H9 (cell line): ENCODE measurements around the gene DOC2A. TPM values are rescaled to one million over a fixed set of nuclear protein-coding genes. Genes with fewer than 3 reads are reported as not detected.
A peak's percentile ranks its signal among the peaks of the same experiment; 100 is the strongest.

Source experiments
- DNase-seq: peaks from one replicate; pipeline ENCODE4 v3.0.0-alpha.2; 2017
- H2AFZ ChIP-seq: one replicate; pipeline ENCODE4 v1.6.1; 2013; ENCODE audit warnings: mild to moderate bottlenecking, low read length, control low read depth, moderate library complexity
- H2AK5ac ChIP-seq: 2 replicates; pipeline ENCODE4 v1.6.1; 2013; ENCODE audit warnings: low read length, control low read depth, mixed read lengths; ENCODE audit not compliant: insufficient read length
- H2BK120ac ChIP-seq: one replicate; pipeline ENCODE4 v1.6.1; 2013; ENCODE audit warnings: low read depth, mild to moderate bottlenecking, low read length, control low read depth, inconsistent platforms; ENCODE audit not compliant: poor library complexity, severe bottlenecking
- H2BK12ac ChIP-seq: 2 replicates; pipeline ENCODE4 v1.6.1; 2013; ENCODE audit warnings: low read length, control low read depth, mixed read lengths, low read depth; ENCODE audit not compliant: insufficient read length
- H2BK15ac ChIP-seq: 2 replicates; pipeline ENCODE4 v1.6.1; 2013; ENCODE audit warnings: low read depth, low read length, control low read depth
- H2BK20ac ChIP-seq: one replicate; pipeline ENCODE4 v1.6.1; 2013; ENCODE audit warnings: low read depth, mild to moderate bottlenecking, low read length, control low read depth, inconsistent platforms; ENCODE audit not compliant: poor library complexity, severe bottlenecking
- H2BK5ac ChIP-seq: 2 replicates; pipeline ENCODE4 v1.6.1; 2013; ENCODE audit warnings: low read length, control low read depth, mixed read lengths; ENCODE audit not compliant: insufficient read length
- H3K14ac ChIP-seq: 2 replicates; pipeline ENCODE4 v1.6.1; 2013; ENCODE audit warnings: low read length, control low read depth; ENCODE audit not compliant: insufficient read depth
- H3K18ac ChIP-seq: 2 replicates; pipeline ENCODE4 v1.6.1; 2013; ENCODE audit warnings: low read depth, mild to moderate bottlenecking, mixed read lengths, low read length, control low read depth; ENCODE audit not compliant: insufficient read length
- H3K23ac ChIP-seq: 2 replicates; pipeline ENCODE4 v1.6.1; 2013; ENCODE audit warnings: low read length, control low read depth, mixed read lengths, low read depth; ENCODE audit not compliant: insufficient read length
- H3K23me2 ChIP-seq: 2 replicates; pipeline ENCODE4 v1.6.1; 2013; ENCODE audit warnings: low read depth, mild to moderate bottlenecking, mixed read lengths, low read length, control low read depth; ENCODE audit not compliant: insufficient read length, poor library complexity, severe bottlenecking
- H3K27ac ChIP-seq: 2 replicates; pipeline ENCODE4 v1.5.1; 2013; ENCODE audit warnings: low read length, control low read depth, mixed read lengths, low read depth; ENCODE audit not compliant: insufficient read length
- H3K27me3 ChIP-seq: 2 replicates; pipeline ENCODE4 v1.6.1; 2013; ENCODE audit warnings: low read length, control low read depth, inconsistent platforms; ENCODE audit not compliant: insufficient read depth
- H3K4ac ChIP-seq: 2 replicates; pipeline ENCODE4 v1.6.1; 2013; ENCODE audit warnings: low read depth, mild to moderate bottlenecking, control low read depth, inconsistent platforms, low read length, moderate library complexity
- H3K4me1 ChIP-seq: 2 replicates; pipeline ENCODE4 v1.6.1; 2013; ENCODE audit warnings: low read length, control low read depth, inconsistent platforms; ENCODE audit not compliant: insufficient read depth
- H3K4me2 ChIP-seq: 2 replicates; pipeline ENCODE4 v1.6.1; 2013; ENCODE audit warnings: low read length, control low read depth, mixed read lengths; ENCODE audit not compliant: insufficient read length, insufficient read depth
- H3K56ac ChIP-seq: 2 replicates; pipeline ENCODE4 v1.6.1; 2013; ENCODE audit warnings: low read depth, mild to moderate bottlenecking, mixed read lengths, low read length, control low read depth; ENCODE audit not compliant: insufficient read length
- H3K79me1 ChIP-seq: 2 replicates; pipeline ENCODE4 v1.6.1; 2013; ENCODE audit warnings: low read depth, mild to moderate bottlenecking, moderate library complexity, low read length, control low read depth, inconsistent platforms; ENCODE audit not compliant: insufficient read depth, poor library complexity, severe bottlenecking
- H3K79me2 ChIP-seq: 2 replicates; pipeline ENCODE4 v1.6.1; 2013; ENCODE audit warnings: low read length, control low read depth, inconsistent platforms; ENCODE audit not compliant: insufficient read depth
- H3K9ac ChIP-seq: 2 replicates; pipeline ENCODE4 v1.6.1; 2013; ENCODE audit warnings: low read length, control low read depth, mixed read lengths; ENCODE audit not compliant: insufficient read length; ENCODE audit errors: extremely low read depth
- H3K9me3 ChIP-seq: one replicate; pipeline ENCODE4 v1.6.1; 2013; ENCODE audit warnings: low read depth, low read length, inconsistent platforms; ENCODE audit not compliant: control insufficient read depth
- H3T11ph ChIP-seq: one replicate; pipeline ENCODE4 v1.6.1; 2013; ENCODE audit warnings: mild to moderate bottlenecking, low read length, control low read depth, inconsistent platforms
- H4K20me1 ChIP-seq: one replicate; pipeline ENCODE4 v1.6.1; 2013; ENCODE audit not compliant: control insufficient read depth, insufficient read length, insufficient read depth
- H4K5ac ChIP-seq: 2 replicates; pipeline ENCODE4 v1.6.1; 2013; ENCODE audit warnings: low read depth, mild to moderate bottlenecking, mixed read lengths, low read length, control low read depth; ENCODE audit not compliant: insufficient read length
- H4K8ac ChIP-seq: replicated peaks from 2 replicates; pipeline ENCODE4 v1.6.1; 2013; ENCODE audit warnings: low read length, control low read depth, mixed read lengths, low read depth; ENCODE audit not compliant: insufficient read length
- H4K91ac ChIP-seq: 2 replicates; pipeline ENCODE4 v1.6.1; 2013; ENCODE audit warnings: low read depth, mild to moderate bottlenecking, moderate library complexity, mixed read lengths, low read length, control low read depth; ENCODE audit not compliant: insufficient read length
- H3K27ac Mint-ChIP-seq, 3 experiments: 2 replicates in 2 of 3; 3 replicates in 1 of 3; pipeline ENCODE4 v1.8.0; 2020 to 2021; ENCODE audit warnings: mixed read lengths in 3 of 3, mild to moderate bottlenecking in 1 of 3, moderate library complexity in 1 of 3
- H3K27me3 Mint-ChIP-seq: 2 replicates; pipeline ENCODE4 v1.8.0; 2021; ENCODE audit warnings: low read depth, mild to moderate bottlenecking, moderate library complexity, mixed read lengths
- H3K36me3 Mint-ChIP-seq, 3 experiments: 2 replicates in 2 of 3; 3 replicates in 1 of 3; pipeline ENCODE4 v1.8.0; 2020 to 2021; ENCODE audit warnings: low read depth in 3 of 3, mixed read lengths in 3 of 3; ENCODE audit not compliant: insufficient read depth in 1 of 3
- H3K4me1 Mint-ChIP-seq, 2 experiments: 2 replicates each; pipeline ENCODE4 v1.8.0; 2020; ENCODE audit warnings: mixed read lengths in 2 of 2
- H3K4me3 Mint-ChIP-seq, 2 experiments: 2 replicates in 1 of 2; 3 replicates in 1 of 2; pipeline ENCODE4 v1.8.0; 2020 to 2021; ENCODE audit warnings: mild to moderate bottlenecking in 2 of 2, mixed read lengths in 2 of 2, moderate library complexity in 1 of 2
- H3K9me3 Mint-ChIP-seq, 2 experiments: 2 replicates in 1 of 2; 3 replicates in 1 of 2; pipeline ENCODE4 v1.8.0; 2020; ENCODE audit warnings: mild to moderate bottlenecking in 2 of 2, mixed read lengths in 2 of 2, moderate library complexity in 1 of 2
- WGBS: extraction: QIAGEN DNeasy Blood & Tissue Kit; methylation state at CpG from one replicate; pipeline ENCODE4 v1.1.7; 2013; ENCODE audit warnings: missing lambda C conversion rate, low lambda C conversion rate, mixed read lengths; ENCODE audit not compliant: insufficient read length; ENCODE audit errors: extremely low coverage; 5-methylcytosine and 5-hydroxymethylcytosine counted together
- total RNA-seq: library from RNA; stranded (reverse); gene quantifications from 2 replicates; pipeline ENCODE4 v1.2.1, GENCODE V29; 2021
- TF ChIP-seq, protein P1 (sequence below): fragments of 200-600 bp; sonication (generic); conservative IDR thresholded peaks from 3 replicates; pipeline ENCODE4 v1.8.0; 2021; ENCODE audit warnings: antibody characterized with exemption, mild to moderate bottlenecking

Gene DOC2A
- total RNA-seq, 1 experiment from 2014 or later: 12.2 TPM

DNA sequence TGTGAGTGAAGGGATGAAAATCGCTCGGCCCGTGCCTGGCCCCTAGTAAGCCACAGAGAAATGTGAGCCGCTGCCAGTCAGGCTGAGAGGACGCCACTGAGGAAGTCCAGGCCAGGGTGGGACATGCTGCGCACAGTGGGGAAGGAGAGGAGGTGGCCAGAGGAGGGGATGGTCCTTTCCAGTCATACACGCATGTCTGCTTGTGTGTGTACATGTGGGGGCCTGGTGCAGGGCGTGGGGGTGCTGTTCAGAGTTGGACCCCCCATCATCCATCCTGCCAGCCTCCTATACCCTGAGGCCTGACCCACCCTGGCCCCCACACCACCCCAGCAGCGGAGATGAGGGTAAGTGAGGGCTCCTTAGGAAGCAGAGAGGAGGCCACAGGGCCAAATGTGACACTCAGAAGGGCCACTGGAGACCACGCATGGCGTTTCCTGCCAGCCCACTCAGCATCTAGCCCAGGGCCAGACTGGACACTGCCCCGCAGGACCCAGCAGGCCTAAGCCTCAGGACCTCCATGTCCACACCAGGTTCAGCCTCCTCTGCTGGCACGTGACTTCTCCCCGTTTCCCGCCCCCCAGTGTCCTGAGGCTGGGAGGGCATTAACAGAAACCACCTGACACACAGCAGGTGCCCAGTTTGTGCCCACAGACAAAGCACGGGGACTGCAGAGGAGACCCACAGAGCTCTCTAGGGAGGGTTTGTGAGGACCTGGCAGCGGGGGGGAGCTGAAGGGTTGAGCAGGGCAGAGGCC, 7.0 kb downstream of the DOC2A start:
- no peaks in the 10 kb centered on the region for H4K20me1 ChIP-seq
- no peaks in the 10 kb centered on the region for H3K27me3 ChIP-seq
- no peak for DNase-seq
- peaks cover 5% of the 10 kb centered on the region for H3K23me2 ChIP-seq
- no peak overlapping the region; the same call in 1 of the 2 replicates for H3K14ac ChIP-seq
- peaks cover 0 to 19% of the 10 kb centered on the region in 2 experiments; a peak in 2 of 4 replicates for H3K4me1 Mint-ChIP-seq
- H3K56ac ChIP-seq: no peak overlapping the region
- H3K79me2 ChIP-seq: no peaks in the 10 kb centered on the region
- no peaks in the 10 kb centered on the region for H3K79me1 ChIP-seq
- H3K4me2 ChIP-seq: no peak overlapping the region
- TF ChIP-seq, protein P1, sequence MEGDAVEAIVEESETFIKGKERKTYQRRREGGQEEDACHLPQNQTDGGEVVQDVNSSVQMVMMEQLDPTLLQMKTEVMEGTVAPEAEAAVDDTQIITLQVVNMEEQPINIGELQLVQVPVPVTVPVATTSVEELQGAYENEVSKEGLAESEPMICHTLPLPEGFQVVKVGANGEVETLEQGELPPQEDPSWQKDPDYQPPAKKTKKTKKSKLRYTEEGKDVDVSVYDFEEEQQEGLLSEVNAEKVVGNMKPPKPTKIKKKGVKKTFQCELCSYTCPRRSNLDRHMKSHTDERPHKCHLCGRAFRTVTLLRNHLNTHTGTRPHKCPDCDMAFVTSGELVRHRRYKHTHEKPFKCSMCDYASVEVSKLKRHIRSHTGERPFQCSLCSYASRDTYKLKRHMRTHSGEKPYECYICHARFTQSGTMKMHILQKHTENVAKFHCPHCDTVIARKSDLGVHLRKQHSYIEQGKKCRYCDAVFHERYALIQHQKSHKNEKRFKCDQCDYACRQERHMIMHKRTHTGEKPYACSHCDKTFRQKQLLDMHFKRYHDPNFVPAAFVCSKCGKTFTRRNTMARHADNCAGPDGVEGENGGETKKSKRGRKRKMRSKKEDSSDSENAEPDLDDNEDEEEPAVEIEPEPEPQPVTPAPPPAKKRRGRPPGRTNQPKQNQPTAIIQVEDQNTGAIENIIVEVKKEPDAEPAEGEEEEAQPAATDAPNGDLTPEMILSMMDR: no peak
- no CpG with 5 or more reads among the region's 17 CpGs for WGBS
- no peak overlapping the region for H3K23ac ChIP-seq
- no peak overlapping the region for H4K5ac ChIP-seq
- H3K9me3 Mint-ChIP-seq: no peaks in the 10 kb centered on the region; a peak in 1 of 5 replicates
- H2BK20ac ChIP-seq: no peak overlapping the region
- no peak overlapping the region for H4K91ac ChIP-seq
- no peak overlapping the region for H2BK120ac ChIP-seq
- no peaks in the 10 kb centered on the region for H3K9me3 ChIP-seq
- peak overlapping the region in 1 of 3 experiments; percentile 63; a peak in 2 of 7 replicates for H3K27ac Mint-ChIP-seq
- H3K36me3 Mint-ChIP-seq: peaks cover 20 to 38% (median 24%) of the 10 kb centered on the region in 3 experiments
- no peak overlapping the region for H2BK15ac ChIP-seq
- H3T11ph ChIP-seq: no peak overlapping the region
- peak overlapping the region in 1 of 2 experiments; percentile 17; a peak in 2 of 5 replicates for H3K4me3 Mint-ChIP-seq
- no peak overlapping the region for H2AFZ ChIP-seq
- H2AK5ac ChIP-seq: no peak overlapping the region
- H2BK12ac ChIP-seq: no peak overlapping the region
- no peak overlapping the region for H2BK5ac ChIP-seq
- no peak overlapping the region for H3K27ac ChIP-seq
- no peak overlapping the region for H3K18ac ChIP-seq
- H4K8ac ChIP-seq: no peak overlapping the region
- 0 out of 2 replicates have a peak, but pooled peaks cover 2% of the 10 kb centered on the region for H3K4me1 ChIP-seq
- H3K9ac ChIP-seq: no peak overlapping the region
- no peak overlapping the region for H3K4ac ChIP-seq
- H3K27me3 Mint-ChIP-seq: peaks cover 9% of the 10 kb centered on the region
